Upper lobe of left lung (tissue), 6 donors: ENCODE data around the gene COPRS. TPM values are rescaled to one million over a fixed set of nuclear protein-coding genes. Genes with fewer than 3 reads are reported as not detected.

Experiments used
- ATAC-seq, 2 donors: fragments of 200-7000 bp; cut with Tn5 transposase; one replicate each; pipeline ENCODE4 v1.9.1; 2022; ENCODE audit warnings: mild to moderate bottlenecking in 2 of 2, moderate library complexity in 2 of 2; ENCODE audit not compliant: low FRiP score in 2 of 2
- DNase-seq, 2 donors: peaks; one replicate each; pipeline ENCODE4 v3.0.0-alpha.2; 2019 to 2020
- H3K27ac ChIP-seq, 4 donors: fragments of 200-600 bp; sonication (generic); one replicate each; pipeline ENCODE4 v1.5.1; 2016 to 2019
- H3K27me3 ChIP-seq, 4 donors: fragments of 200-600 bp; sonication (generic); one replicate each; pipeline ENCODE4 v1.5.1; 2017 to 2019
- H3K36me3 ChIP-seq, 4 donors: fragments of 200-600 bp; sonication (generic); one replicate each; pipeline ENCODE4 v1.5.1; 2016 to 2019
- H3K4me1 ChIP-seq, 4 donors: fragments of 200-600 bp; sonication (generic); one replicate each; pipeline ENCODE4 v1.5.1; 2018 to 2019
- H3K4me3 ChIP-seq, 4 donors: fragments of 200-600 bp; sonication (generic); one replicate each; pipeline ENCODE4 v1.5.1; 2017 to 2019; ENCODE audit warnings: mild to moderate bottlenecking in 2 of 4, moderate library complexity in 1 of 4
- H3K9me3 ChIP-seq, 4 donors: fragments of 200-600 bp; sonication (generic); one replicate each; pipeline ENCODE4 v1.5.1; 2018 to 2019
- EP300 ChIP-seq, 4 donors: sonication (generic); formaldehyde crosslinking; IDR thresholded peaks; one replicate each; pipeline ENCODE4 v1.5.1; 2017; ENCODE audit warnings: antibody characterized with exemption in 4 of 4, control low read depth in 2 of 4
- POLR2A ChIP-seq, 4 donors: fragments of 450-650 bp; IDR thresholded peaks; one replicate each; pipeline ENCODE4 v1.5.1; 2016 to 2017; ENCODE audit warnings: antibody characterized with exemption in 4 of 4, mild to moderate bottlenecking in 2 of 4
- POLR2AphosphoS5 ChIP-seq, 2 donors: sonication (generic); formaldehyde crosslinking; IDR thresholded peaks; one replicate each; pipeline ENCODE4 v1.5.1; 2017; ENCODE audit warnings: antibody characterized with exemption in 2 of 2
- WGBS, 2 donors: methylation state at CpG; one replicate each; pipeline ENCODE4 v1.1.5; 2017 to 2018; 5-methylcytosine and 5-hydroxymethylcytosine counted together
- total RNA-seq, 6 donors: library from RNA; depleted of rRNA in 4 of 6; stranded (reverse); fragments of >200 nt in 4 of 6; gene quantifications; one replicate each; pipeline versions ENCODE4 v1.1.0 to v1.2.1, GENCODE V29; 2016 to 2021
- TF ChIP-seq, protein P1 (sequence below), 6 experiments: fragments of 450-650 bp in 4 of 6; fragments of 200-600 bp in 2 of 6; sonication (generic) in 2 of 6; IDR thresholded peaks; one replicate each; pipeline ENCODE4 v1.5.1; 2016 to 2019; ENCODE audit warnings: antibody characterized with exemption in 6 of 6
- donor health status: DM: no; HTN: no; CAD: no; lungs with moderate emphysema.
- donor health status: DM: no; HTN: yes; CAD: no; lungs with severe emphysema.

The COPRS gene
- total RNA-seq, 6 donors from 2014 or later = 13.6 to 84.8 (median 44.1) TPM

DNA sequence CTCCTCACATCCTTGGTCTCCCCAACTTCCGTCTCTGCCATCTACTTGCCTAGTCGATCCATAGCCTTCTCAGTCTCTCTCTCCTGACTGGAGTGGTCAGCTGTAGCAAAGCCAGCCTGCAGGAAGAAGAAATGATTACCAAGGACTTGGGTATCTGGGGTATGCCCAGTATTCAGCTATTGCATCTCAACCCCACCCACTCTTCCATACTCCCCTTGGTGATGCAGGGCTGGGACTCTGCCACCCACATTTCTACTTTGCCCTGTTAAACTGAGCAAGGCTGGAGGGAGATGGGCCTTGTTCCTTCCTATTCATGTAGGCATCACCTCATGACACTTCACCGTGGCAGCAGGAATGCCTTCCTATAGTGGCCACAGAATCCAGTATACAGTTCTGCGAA lies 2.3 kb downstream of the COPRS start:
- ATAC-seq (no peak), DNase-seq (no peak)
- H3K4me1 ChIP-seq = peaks cover 15 to 22% (median 16%) of the 10 kb centered on the region in 4 donors
- no peak overlapping the region for H3K27ac ChIP-seq
- H3K27me3 ChIP-seq = no peaks in the 10 kb centered on the region
- peaks cover 0 to 30% (median 12%) of the 10 kb centered on the region in 4 donors for H3K36me3 ChIP-seq
- no peak overlapping the region for H3K4me3 ChIP-seq
- no peaks in the 10 kb centered on the region for H3K9me3 ChIP-seq
- 93 to 97% methylated on average over 4 of the region's 4 CpGs for WGBS, 2 donors
- TF ChIP-seq POLR2AphosphoS5 (IDR thresholded peaks at IDR 0.05) (no peak), EP300 (IDR thresholded peaks at IDR 0.05) (no peak), POLR2A (IDR thresholded peaks at IDR 0.05) (no peak)
- TF ChIP-seq, protein P1, sequence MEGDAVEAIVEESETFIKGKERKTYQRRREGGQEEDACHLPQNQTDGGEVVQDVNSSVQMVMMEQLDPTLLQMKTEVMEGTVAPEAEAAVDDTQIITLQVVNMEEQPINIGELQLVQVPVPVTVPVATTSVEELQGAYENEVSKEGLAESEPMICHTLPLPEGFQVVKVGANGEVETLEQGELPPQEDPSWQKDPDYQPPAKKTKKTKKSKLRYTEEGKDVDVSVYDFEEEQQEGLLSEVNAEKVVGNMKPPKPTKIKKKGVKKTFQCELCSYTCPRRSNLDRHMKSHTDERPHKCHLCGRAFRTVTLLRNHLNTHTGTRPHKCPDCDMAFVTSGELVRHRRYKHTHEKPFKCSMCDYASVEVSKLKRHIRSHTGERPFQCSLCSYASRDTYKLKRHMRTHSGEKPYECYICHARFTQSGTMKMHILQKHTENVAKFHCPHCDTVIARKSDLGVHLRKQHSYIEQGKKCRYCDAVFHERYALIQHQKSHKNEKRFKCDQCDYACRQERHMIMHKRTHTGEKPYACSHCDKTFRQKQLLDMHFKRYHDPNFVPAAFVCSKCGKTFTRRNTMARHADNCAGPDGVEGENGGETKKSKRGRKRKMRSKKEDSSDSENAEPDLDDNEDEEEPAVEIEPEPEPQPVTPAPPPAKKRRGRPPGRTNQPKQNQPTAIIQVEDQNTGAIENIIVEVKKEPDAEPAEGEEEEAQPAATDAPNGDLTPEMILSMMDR (IDR thresholded peaks at IDR 0.05) = no peak

DNA sequence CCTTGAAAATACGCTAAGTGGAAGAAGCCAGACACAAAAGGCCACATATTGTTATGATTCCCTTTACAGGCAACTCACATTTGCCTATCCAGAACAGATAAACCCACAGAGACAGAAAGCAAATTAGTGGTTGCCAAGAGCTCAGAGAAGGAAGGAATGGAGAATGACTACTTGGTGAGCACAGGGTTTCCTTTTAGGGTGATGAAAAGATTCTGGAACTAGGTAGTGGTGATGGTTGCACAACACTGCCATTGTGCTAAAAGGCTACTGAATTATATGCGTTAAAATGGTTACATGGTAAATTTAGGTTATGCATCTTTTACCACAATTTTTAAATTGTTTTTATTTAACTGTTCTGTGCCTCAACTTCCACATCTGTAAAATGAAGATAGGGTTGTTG lies 4.4 kb downstream of the COPRS start:
- WGBS, 2 donors = 86 to 90% methylated on average over 2 of the region's 2 CpGs
- no peak for ATAC-seq
- no peak overlapping the region for H3K4me3 ChIP-seq
- peaks cover 0 to 34% (median 17%) of the 10 kb centered on the region in 4 donors for H3K36me3 ChIP-seq
- H3K4me1 ChIP-seq = peaks cover 14 to 21% (median 14%) of the 10 kb centered on the region in 4 donors
- H3K27me3 ChIP-seq = no peaks in the 10 kb centered on the region
- no peaks in the 10 kb centered on the region for H3K9me3 ChIP-seq
- no peak overlapping the region for H3K27ac ChIP-seq
- DNase-seq = no peak
- TF ChIP-seq, protein P1 (IDR thresholded peaks at IDR 0.05) = no peak
- TF ChIP-seq POLR2AphosphoS5 (IDR thresholded peaks at IDR 0.05) (no peak), EP300 (IDR thresholded peaks at IDR 0.05) (no peak), POLR2A (IDR thresholded peaks at IDR 0.05) (no peak)

GRCh38 chr17:31853911-31854470 lies 5.1 kb downstream of the COPRS start:
- Histone ChIP-seq H3K36me3 (peaks cover 0 to 34% (median 17%) of the 10 kb centered on the region in 4 donors), H3K4me1 (peaks cover 10 to 16% (median 11%) of the 10 kb centered on the region in 4 donors), H3K9me3 (no peaks in the 10 kb centered on the region), H3K27ac (no peak overlapping the region), H3K4me3 (no peak overlapping the region), H3K27me3 (no peaks in the 10 kb centered on the region)
- DNase-seq = no peak
- WGBS, 2 donors = 82 to 88% methylated on average over 7 of the region's 7 CpGs
- TF ChIP-seq, protein P1 (IDR thresholded peaks at IDR 0.05) = no peak
- TF ChIP-seq POLR2A (IDR thresholded peaks at IDR 0.05) = no peak
- ATAC-seq = no peak

GRCh38 chr17:31845291-31845690 lies 13.8 kb downstream of the COPRS start:
- no peak overlapping the region for H3K27ac ChIP-seq
- H3K36me3 ChIP-seq = no peaks in the 10 kb centered on the region
- no peaks in the 10 kb centered on the region for H3K27me3 ChIP-seq
- DNase-seq (no peak), ATAC-seq (no peak)
- peaks cover 7 to 20% (median 13%) of the 10 kb centered on the region in 4 donors for H3K4me1 ChIP-seq
- WGBS, 2 donors = 28 to 32% methylated on average over 3 of the region's 3 CpGs
- H3K9me3 ChIP-seq = no peaks in the 10 kb centered on the region
- no peak overlapping the region for H3K4me3 ChIP-seq
- TF ChIP-seq, protein P1 (IDR thresholded peaks at IDR 0.05) = no peak
- TF ChIP-seq EP300 (IDR thresholded peaks at IDR 0.05) (no peak), POLR2AphosphoS5 (IDR thresholded peaks at IDR 0.05) (no peak), POLR2A (IDR thresholded peaks at IDR 0.05) (no peak)
